GM12875 (cell line): Measurements from ENCODE around the gene PKP4.

Experiments
- H3K4me3 ChIP-seq: one replicate; pipeline ENCODE4 v1.5.1; 2011; ENCODE audit warnings: low read depth, low read length, control low read depth
- TF ChIP-seq, protein P1 (sequence below): IDR thresholded peaks from 2 replicates; pipeline ENCODE4 v1.5.1; 2011; ENCODE audit warnings: low read depth, mild to moderate bottlenecking, control low read depth, inconsistent platforms, low read length, moderate library complexity, borderline replicate concordance; ENCODE audit not compliant: insufficient read depth

PKP4 gene

DNA sequence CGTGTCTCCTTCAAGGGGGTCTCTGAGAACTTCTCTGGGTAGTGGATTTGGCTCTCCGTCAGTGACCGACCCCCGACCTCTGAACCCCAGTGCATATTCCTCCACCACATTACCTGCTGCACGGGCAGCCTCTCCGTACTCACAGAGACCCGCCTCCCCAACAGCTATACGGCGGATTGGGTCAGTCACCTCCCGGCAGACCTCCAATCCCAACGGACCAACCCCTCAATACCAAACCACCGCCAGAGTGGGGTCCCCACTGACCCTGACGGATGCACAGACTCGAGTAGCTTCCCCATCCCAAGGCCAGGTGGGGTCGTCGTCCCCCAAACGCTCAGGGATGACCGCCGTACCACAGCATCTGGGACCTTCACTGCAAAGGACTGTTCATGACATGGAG lies 168.2 kb downstream of the PKP4 start:
- TF ChIP-seq, protein P1, sequence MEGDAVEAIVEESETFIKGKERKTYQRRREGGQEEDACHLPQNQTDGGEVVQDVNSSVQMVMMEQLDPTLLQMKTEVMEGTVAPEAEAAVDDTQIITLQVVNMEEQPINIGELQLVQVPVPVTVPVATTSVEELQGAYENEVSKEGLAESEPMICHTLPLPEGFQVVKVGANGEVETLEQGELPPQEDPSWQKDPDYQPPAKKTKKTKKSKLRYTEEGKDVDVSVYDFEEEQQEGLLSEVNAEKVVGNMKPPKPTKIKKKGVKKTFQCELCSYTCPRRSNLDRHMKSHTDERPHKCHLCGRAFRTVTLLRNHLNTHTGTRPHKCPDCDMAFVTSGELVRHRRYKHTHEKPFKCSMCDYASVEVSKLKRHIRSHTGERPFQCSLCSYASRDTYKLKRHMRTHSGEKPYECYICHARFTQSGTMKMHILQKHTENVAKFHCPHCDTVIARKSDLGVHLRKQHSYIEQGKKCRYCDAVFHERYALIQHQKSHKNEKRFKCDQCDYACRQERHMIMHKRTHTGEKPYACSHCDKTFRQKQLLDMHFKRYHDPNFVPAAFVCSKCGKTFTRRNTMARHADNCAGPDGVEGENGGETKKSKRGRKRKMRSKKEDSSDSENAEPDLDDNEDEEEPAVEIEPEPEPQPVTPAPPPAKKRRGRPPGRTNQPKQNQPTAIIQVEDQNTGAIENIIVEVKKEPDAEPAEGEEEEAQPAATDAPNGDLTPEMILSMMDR, result no peak

GRCh38 chr2:158629116-158629515 lies 172.4 kb downstream of the PKP4 start:
- H3K4me3 ChIP-seq, result no peak overlapping the region
- TF ChIP-seq, protein P1, result no peak

More for the DNA sequence above, 168.2 kb downstream of the PKP4 start:
- no peak overlapping the region for H3K4me3 ChIP-seq

DNA sequence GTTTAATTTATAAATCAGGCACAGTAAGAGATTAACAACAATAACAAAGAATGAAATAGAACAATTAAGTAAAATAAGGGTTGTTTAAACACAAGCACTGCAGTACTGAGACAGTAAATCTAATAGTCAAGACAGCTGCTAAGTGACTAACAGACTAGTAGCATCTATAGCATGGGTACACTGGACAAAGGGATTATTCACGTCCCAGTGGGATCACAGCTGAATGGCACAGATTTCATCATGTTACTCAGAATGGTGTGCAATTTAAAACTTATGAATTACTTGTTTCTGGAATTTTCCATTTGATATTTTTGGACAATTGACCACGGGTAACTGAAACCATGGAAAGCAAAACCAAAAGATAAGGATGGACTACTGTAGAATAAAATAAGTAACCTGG lies 176.5 kb downstream of the PKP4 start:
- TF ChIP-seq, protein P1, result no peak
- H3K4me3 ChIP-seq, result no peak overlapping the region

- no peak overlapping the region for H3K4me3 ChIP-seq
- TF ChIP-seq, protein P1, result no peak
Observed at GRCh38 chr2:158634627-158635026, 177.9 kb downstream of the PKP4 start.

- no peak overlapping the region for H3K4me3 ChIP-seq
- TF ChIP-seq, protein P1, result no peak
Observed at GRCh38 chr2:158635961-158636601, 179.3 kb downstream of the PKP4 start.

DNA sequence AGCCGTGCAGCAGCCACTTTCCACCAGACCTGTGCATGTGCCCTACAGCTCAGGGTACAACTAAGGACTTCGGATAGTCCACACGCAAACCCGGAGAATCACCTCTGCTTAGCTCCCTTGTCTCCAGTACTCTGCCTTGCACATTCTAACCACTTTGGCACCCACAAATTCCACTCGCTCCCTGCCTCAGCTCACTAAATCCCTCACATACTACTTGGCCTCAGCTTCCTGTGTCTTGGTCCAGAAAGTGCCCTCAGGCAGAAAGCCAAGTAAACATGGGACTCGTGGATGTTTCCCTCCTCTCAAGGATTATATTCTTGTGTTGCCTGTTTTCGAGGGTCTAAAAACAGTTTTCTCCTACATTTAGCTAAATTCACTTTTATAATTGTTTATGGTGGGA lies 180.6 kb downstream of the PKP4 start:
- TF ChIP-seq, protein P1, result no peak
- H3K4me3 ChIP-seq, result no peak overlapping the region

DNA sequence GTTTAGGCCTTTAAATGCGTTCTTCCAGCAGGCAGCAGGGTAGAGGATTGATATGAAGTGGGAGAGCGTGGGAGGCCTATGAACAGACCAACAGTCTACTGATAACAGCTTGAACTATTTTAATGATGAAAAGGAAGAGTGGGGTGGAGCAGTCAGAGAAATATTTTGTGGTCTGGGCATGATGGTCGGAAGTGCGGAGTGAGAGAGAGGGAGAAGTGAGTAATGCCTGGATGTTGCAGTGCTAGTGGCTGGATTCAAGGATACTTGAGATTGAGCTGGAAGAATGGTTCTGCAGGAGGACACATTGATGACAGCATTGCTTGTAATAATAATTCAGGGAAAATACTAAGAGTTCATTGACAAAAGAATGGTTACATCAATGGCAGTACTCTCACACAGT lies 187.4 kb downstream of the PKP4 start:
- TF ChIP-seq, protein P1, result no peak
- no peak overlapping the region for H3K4me3 ChIP-seq
